ENCODE data around the gene MEGF8. TPM values are rescaled to one million over a fixed set of nuclear protein-coding genes. Genes with fewer than 3 reads are reported as not detected.

MEGF8 gene
- polyA plus RNA-seq, 1 donor from 2014 or later = 21.5 TPM

- Histone ChIP-seq H3K4me3 (ENCODE audit: low read length) (no peak overlapping the region), H4K20me1 (ENCODE audit: insufficient read depth) (no peaks in the 10 kb centered on the region), H3K79me2 (replicated peaks; ENCODE audit: insufficient read depth, low read length) (peaks cover 7% of the 10 kb centered on the region), H3K9me3 (ENCODE audit: low read length) (no peaks in the 10 kb centered on the region), H3K36me3 (ENCODE audit: insufficient read depth, low read length) (peaks cover 6% of the 10 kb centered on the region), H3K27ac (ENCODE audit: low read length) (no peak overlapping the region), H3K9me2 (ENCODE audit: insufficient read depth, low read length) (no peaks in the 10 kb centered on the region), H3F3A (ENCODE audit: insufficient read depth, low read length, poor library complexity, severe bottlenecking) (no peaks in the 10 kb centered on the region), H3K27me3 (ENCODE audit: insufficient read depth, low read depth, low read length) (no peaks in the 10 kb centered on the region), H2AFZ (ENCODE audit: low read depth, low read length) (no peak overlapping the region), H3K4me2 (ENCODE audit: low read length) (no peak overlapping the region), H3K9ac (ENCODE audit: low read length) (no peak overlapping the region)
- TF ChIP-seq SMC3 (conservative IDR thresholded peaks at IDR 0.05; ENCODE audit: poor library complexity) = no peak
These were observed 8.7 kb downstream of the MEGF8 start for GRCh38 chr19:42333975-42334696.

DNA sequence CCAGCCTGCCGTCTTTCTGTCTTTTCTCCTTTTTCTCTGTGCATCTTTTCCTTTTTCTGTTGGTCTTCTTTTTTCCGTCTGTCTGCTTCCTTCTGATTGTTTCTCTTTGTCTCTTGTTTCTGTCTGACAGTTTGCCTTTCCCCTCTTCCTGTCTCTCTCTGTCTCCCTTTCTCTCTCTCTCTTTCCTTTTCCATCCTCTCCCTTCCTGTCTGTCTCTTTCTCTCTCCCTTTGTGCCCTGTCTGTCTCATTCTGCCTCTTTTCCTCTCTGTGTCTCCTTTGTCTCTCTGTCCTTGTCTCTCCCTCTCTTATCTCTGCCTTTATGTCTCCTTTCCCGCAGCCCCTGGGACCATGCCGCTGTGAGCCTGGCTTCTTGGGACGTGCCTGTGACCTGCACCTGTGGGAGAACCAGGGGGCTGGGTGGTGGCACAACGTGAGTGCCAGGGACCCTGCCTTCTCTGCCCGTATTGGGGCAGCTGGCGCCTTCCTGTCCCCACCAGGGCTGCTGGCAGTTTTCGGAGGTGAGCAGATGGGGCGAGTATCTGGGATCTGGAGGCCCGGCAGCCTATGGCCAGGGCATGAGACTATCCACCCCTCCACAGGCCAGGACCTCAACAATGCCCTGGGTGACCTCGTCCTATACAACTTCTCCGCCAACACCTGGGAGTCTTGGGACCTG is 9.4 kb downstream of the MEGF8 start:
- no peak overlapping the region for H3K4me2 ChIP-seq (ENCODE audit: low read length)
- no peak overlapping the region for H3K27ac ChIP-seq (ENCODE audit: low read length)
- H3K36me3 ChIP-seq (ENCODE audit: insufficient read depth, low read length) = peaks cover 6% of the 10 kb centered on the region
- no peak for TF ChIP-seq REST (IDR thresholded peaks at IDR 0.05; ENCODE audit: borderline replicate concordance)
- no peak for TF ChIP-seq EP300 (conservative IDR thresholded peaks at IDR 0.05; ENCODE audit: poor library complexity, severe bottlenecking)
- no peak for TF ChIP-seq RAD21 (conservative IDR thresholded peaks at IDR 0.05)
- no peak for TF ChIP-seq SMC3 (conservative IDR thresholded peaks at IDR 0.05; ENCODE audit: poor library complexity)
- no peak for TF ChIP-seq POLR2AphosphoS5 (IDR thresholded peaks at IDR 0.05)
- no peak for TF ChIP-seq MXI1 (conservative IDR thresholded peaks at IDR 0.05; ENCODE audit: poor library complexity, severe bottlenecking)
- no peak for TF ChIP-seq TAF1 (IDR thresholded peaks at IDR 0.05; ENCODE audit: low read depth)
- no peak for TF ChIP-seq EZH2 (IDR thresholded peaks at IDR 0.05; ENCODE audit: borderline replicate concordance, insufficient read depth, low read length, poor library complexity, severe bottlenecking)
- TF ChIP-seq, protein P1, sequence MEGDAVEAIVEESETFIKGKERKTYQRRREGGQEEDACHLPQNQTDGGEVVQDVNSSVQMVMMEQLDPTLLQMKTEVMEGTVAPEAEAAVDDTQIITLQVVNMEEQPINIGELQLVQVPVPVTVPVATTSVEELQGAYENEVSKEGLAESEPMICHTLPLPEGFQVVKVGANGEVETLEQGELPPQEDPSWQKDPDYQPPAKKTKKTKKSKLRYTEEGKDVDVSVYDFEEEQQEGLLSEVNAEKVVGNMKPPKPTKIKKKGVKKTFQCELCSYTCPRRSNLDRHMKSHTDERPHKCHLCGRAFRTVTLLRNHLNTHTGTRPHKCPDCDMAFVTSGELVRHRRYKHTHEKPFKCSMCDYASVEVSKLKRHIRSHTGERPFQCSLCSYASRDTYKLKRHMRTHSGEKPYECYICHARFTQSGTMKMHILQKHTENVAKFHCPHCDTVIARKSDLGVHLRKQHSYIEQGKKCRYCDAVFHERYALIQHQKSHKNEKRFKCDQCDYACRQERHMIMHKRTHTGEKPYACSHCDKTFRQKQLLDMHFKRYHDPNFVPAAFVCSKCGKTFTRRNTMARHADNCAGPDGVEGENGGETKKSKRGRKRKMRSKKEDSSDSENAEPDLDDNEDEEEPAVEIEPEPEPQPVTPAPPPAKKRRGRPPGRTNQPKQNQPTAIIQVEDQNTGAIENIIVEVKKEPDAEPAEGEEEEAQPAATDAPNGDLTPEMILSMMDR (IDR thresholded peaks at IDR 0.05; ENCODE audit: poor library complexity, severe bottlenecking) = no peak
- no peaks in the 10 kb centered on the region for H3K27me3 ChIP-seq (ENCODE audit: insufficient read depth, low read depth, low read length)
- no peak overlapping the region for H3K9ac ChIP-seq (ENCODE audit: low read length)
- no peaks in the 10 kb centered on the region for H3K9me3 ChIP-seq (ENCODE audit: low read length)
- no peaks in the 10 kb centered on the region for H4K20me1 ChIP-seq (ENCODE audit: insufficient read depth)
- H3K9me2 ChIP-seq (ENCODE audit: insufficient read depth, low read length) = no peaks in the 10 kb centered on the region
- no peaks in the 10 kb centered on the region for H3F3A ChIP-seq (ENCODE audit: insufficient read depth, low read length, poor library complexity, severe bottlenecking)
- no peak overlapping the region for H2AFZ ChIP-seq (ENCODE audit: low read depth, low read length)
- H3K79me2 ChIP-seq (replicated peaks; ENCODE audit: insufficient read depth, low read length) = peaks cover 4% of the 10 kb centered on the region
- no peak overlapping the region for H3K4me3 ChIP-seq (ENCODE audit: low read length)

All from neural cell (in vitro differentiated cells).